ENCODE measurements around the gene LUC7L.

DNA sequence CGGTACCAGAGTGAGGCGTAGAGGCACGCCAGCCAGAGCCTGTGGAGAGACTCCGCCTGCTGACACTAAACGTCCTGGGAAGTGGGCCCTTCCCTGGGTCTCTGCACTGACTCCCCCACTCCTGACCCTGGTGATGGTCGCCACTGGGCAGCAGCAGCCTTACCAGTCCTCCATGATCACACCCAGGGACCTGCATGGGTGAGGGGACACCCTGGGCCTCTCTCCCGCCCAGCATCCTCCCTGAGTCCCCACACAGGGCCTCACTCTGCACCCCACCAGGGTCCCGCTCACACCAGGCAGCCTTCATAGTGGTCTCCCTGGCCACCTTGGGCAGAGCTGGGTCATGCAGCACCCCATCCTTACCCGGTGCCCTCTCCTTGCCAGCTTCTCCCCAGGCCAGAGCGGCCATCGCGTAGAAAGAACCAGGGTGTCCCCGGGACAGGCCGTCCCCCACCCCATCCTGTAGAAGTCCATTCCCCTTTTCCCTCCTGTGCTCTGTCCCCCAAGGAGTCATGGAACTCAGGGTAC lies 35.8 kb upstream of the LUC7L start:
- TF ChIP-seq HDAC2 (IDR thresholded peaks at IDR 0.05) (no peak), EP300 (IDR thresholded peaks at IDR 0.05) (no peak), BHLHE40 (IDR thresholded peaks at IDR 0.05; ENCODE audit: low read depth, low read length) (no peak), POLR2A (IDR thresholded peaks at IDR 0.05; ENCODE audit: low read length) (no peak), ZSCAN20 (CRISPR knock-in tag; IDR thresholded peaks at IDR 0.05) (no peak), CHD2 (IDR thresholded peaks at IDR 0.05; ENCODE audit: low read length, partially characterized antibody) (no peak), RAD21 (conservative IDR thresholded peaks at IDR 0.05 in 1 of 2, IDR thresholded peaks at IDR 0.05 in 1 of 2) (no peak), MYC (IDR thresholded peaks at IDR 0.05; ENCODE audit: borderline replicate concordance, low read length) (no peak), POLR2AphosphoS2 (conservative IDR thresholded peaks at IDR 0.05; ENCODE audit: low read length) (no peak)
- TF ChIP-seq, protein P1, sequence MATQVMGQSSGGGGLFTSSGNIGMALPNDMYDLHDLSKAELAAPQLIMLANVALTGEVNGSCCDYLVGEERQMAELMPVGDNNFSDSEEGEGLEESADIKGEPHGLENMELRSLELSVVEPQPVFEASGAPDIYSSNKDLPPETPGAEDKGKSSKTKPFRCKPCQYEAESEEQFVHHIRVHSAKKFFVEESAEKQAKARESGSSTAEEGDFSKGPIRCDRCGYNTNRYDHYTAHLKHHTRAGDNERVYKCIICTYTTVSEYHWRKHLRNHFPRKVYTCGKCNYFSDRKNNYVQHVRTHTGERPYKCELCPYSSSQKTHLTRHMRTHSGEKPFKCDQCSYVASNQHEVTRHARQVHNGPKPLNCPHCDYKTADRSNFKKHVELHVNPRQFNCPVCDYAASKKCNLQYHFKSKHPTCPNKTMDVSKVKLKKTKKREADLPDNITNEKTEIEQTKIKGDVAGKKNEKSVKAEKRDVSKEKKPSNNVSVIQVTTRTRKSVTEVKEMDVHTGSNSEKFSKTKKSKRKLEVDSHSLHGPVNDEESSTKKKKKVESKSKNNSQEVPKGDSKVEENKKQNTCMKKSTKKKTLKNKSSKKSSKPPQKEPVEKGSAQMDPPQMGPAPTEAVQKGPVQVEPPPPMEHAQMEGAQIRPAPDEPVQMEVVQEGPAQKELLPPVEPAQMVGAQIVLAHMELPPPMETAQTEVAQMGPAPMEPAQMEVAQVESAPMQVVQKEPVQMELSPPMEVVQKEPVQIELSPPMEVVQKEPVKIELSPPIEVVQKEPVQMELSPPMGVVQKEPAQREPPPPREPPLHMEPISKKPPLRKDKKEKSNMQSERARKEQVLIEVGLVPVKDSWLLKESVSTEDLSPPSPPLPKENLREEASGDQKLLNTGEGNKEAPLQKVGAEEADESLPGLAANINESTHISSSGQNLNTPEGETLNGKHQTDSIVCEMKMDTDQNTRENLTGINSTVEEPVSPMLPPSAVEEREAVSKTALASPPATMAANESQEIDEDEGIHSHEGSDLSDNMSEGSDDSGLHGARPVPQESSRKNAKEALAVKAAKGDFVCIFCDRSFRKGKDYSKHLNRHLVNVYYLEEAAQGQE (IDR thresholded peaks at IDR 0.05), result no peak
- TF ChIP-seq, protein P2, sequence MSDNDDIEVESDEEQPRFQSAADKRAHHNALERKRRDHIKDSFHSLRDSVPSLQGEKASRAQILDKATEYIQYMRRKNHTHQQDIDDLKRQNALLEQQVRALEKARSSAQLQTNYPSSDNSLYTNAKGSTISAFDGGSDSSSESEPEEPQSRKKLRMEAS (IDR thresholded peaks at IDR 0.05), result no peak
- TF ChIP-seq, protein P3, sequence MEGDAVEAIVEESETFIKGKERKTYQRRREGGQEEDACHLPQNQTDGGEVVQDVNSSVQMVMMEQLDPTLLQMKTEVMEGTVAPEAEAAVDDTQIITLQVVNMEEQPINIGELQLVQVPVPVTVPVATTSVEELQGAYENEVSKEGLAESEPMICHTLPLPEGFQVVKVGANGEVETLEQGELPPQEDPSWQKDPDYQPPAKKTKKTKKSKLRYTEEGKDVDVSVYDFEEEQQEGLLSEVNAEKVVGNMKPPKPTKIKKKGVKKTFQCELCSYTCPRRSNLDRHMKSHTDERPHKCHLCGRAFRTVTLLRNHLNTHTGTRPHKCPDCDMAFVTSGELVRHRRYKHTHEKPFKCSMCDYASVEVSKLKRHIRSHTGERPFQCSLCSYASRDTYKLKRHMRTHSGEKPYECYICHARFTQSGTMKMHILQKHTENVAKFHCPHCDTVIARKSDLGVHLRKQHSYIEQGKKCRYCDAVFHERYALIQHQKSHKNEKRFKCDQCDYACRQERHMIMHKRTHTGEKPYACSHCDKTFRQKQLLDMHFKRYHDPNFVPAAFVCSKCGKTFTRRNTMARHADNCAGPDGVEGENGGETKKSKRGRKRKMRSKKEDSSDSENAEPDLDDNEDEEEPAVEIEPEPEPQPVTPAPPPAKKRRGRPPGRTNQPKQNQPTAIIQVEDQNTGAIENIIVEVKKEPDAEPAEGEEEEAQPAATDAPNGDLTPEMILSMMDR (IDR thresholded peaks at IDR 0.05), result no peak
- TF ChIP-seq, protein P4, sequence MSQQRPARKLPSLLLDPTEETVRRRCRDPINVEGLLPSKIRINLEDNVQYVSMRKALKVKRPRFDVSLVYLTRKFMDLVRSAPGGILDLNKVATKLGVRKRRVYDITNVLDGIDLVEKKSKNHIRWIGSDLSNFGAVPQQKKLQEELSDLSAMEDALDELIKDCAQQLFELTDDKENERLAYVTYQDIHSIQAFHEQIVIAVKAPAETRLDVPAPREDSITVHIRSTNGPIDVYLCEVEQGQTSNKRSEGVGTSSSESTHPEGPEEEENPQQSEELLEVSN (IDR thresholded peaks at IDR 0.05; ENCODE audit: borderline replicate concordance, low read depth), result no peak
- TF ChIP-seq, protein P5, sequence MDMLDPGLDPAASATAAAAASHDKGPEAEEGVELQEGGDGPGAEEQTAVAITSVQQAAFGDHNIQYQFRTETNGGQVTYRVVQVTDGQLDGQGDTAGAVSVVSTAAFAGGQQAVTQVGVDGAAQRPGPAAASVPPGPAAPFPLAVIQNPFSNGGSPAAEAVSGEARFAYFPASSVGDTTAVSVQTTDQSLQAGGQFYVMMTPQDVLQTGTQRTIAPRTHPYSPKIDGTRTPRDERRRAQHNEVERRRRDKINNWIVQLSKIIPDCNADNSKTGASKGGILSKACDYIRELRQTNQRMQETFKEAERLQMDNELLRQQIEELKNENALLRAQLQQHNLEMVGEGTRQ (IDR thresholded peaks at IDR 0.05), result no peak
